GM21737 (cell line): ENCODE measurements around the gene TARBP2.

Experiments
- ATAC-seq: cut with Tn5 transposase; IDR thresholded peaks from one replicate; pipeline ENCODE4 v1.9.1; 2021; ENCODE audit warnings: mild to moderate bottlenecking, moderate library complexity; ENCODE audit not compliant: unreplicated experiment

The TARBP2 gene

GRCh38 chr12:53493610-53494391, 7.3 kb upstream of the TARBP2 start:
- ATAC-seq, result no peak

DNA sequence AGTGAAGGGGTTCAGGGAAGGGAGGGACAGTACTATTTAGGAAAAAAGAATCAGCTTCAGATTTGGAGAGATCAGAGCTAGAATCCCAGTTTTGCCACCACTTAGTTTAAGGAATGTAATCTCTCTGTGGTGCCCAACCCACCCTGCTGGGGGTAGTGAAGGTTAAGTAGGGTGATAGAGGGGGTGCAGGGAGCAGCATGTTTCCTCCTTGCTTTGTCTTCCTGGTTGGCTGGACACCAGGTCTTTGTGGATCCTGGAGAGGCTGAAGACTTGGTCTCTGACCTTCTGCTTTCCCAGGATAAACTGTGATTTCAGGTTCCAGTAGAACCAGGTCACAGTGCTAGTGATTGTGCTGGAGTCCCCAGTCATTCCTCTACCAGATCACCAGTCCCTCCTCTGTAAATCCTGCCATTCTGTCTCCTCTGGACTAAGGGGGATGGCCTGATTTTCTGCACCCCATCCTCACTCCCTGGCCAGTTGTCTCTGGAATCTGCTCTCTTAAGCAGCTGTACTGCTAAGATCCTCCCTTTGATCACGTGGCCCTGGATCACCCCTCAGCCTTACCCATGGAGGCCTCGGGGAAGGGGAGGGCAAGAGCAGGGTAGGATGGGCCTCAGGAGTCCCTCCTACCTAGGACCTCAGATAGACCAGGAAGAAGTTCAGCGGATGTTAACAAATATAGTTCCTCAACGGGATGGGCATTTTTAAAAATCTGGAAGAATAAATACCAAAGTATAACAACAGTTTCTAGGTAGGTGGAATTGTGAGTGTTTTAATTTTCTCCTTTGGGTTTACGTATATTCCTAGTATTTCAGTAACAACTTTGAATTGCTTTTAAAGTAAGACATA, 5.0 kb upstream of the TARBP2 start:
- ATAC-seq, result no peak

GRCh38 chr12:53496752-53497032, 4.4 kb upstream of the TARBP2 start:
- ATAC-seq, result no peak

DNA sequence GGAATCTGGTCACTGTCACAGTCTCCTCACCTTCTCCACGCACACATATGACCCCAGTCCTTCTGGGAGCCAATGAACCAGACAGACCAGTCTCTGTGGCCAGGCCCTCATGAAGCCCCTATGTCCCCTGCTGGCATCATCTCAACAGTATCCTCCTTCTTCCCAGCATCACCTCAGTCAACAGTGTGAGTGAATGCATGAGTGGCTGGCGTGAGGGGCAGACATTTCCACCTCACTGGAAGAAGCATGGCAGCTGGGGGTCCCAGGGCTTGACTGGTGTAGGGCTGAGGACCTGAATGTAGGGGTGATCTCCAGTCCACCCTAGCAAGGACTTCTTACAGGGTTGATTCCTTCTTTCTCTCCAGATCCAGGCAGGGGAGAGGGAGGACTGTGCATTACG, 3.6 kb upstream of the TARBP2 start:
- no peak for ATAC-seq

DNA sequence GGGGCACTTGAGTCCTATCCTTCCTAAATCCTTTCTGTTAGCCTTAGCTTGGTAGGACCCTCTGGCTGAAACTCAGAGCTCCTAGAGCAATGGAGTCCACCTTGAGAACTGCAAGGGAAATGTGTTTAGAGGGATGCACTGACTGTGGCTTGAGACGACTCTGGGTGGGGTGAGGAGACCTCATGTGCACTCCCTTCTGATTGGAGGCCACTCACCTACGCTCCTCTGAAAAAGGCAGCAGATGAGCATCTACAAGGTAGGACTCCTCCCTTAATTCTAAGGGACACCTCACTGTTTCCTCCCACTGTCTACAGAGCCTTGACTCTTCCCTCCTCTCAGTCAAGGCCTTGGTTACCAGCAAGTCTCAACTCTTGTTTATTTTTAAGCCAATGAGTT, 2.9 kb upstream of the TARBP2 start:
- no peak for ATAC-seq

DNA sequence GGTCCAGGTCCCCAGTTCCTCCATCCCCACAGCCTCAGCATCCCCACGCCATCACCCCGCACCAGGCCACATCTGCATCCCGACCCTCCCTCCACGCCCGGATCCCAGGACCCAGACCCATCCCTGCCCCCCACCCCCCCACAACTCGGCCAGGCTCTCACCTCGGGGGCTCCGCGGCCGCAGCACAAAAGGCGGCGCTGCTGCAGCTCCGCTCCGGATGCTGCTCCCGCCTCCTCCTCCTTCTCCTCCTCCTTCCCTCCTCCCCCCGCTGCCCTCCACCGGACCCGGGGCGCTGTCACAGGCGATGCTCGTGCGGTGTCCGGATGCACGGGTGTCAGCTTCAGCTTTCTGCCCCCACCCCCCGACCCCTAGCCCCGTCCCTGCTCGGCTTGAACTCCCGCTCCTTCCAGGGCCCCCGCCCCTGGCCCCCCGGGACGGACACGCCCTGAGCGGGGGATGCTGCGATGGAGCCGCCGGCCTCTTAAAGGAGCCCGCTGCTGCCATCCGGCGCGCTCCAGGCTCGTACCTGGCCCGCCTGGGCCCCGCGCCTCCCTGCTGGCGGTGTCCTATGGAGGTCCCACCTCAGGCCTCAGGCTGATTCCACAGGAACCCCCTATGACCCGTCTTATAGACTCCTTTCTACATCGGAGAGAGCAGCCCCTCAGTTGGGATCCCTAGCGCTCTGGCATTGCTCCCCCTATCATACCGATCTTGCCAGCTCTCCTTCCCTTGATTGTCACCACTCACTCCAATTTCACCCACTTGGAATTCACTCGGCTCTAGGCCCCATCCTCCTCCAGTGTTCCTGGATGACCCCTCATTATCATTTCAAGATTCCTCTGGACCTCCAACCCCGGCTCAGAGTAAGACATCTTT, 1.6 kb upstream of the TARBP2 start, which contains the start of gene MAP3K12:
Gene MAP3K12, minus strand, starts transcription at position 193 of the 876 bp plus-strand sequence. CDS start 12,067 bp downstream, outside the sequence.
- no peak for ATAC-seq

DNA sequence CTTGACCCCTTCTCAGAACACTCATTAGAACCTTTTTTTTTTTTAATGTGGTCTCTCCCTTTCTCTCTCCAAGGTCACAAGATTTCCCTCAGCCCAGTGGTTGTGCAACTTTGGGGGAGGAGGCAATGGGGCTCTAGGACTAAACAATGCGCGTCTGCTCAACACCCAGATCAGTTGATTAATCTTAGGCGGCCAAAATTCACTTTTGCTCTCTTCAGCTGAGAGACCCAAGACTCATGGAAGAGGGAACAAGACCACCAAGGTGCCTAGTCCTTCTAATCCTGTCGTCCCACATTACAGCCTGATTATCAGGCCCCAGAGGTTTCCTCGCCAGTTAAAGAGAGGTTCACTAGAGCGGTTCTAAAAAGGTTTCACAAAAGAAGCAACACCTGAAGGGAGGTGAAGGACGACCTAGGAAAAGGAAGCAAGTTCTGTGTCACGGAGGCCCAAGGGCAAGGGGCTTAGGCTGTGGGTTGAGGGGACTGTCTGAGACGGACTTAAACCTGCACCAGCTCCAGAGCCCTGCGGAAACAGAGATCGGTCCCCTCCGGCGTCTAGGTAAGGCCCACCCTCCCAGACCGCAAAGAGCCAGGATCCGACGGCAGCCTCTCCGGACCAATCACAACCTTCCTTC, 824 bp upstream of the TARBP2 start:
- ATAC-seq, result no peak

DNA sequence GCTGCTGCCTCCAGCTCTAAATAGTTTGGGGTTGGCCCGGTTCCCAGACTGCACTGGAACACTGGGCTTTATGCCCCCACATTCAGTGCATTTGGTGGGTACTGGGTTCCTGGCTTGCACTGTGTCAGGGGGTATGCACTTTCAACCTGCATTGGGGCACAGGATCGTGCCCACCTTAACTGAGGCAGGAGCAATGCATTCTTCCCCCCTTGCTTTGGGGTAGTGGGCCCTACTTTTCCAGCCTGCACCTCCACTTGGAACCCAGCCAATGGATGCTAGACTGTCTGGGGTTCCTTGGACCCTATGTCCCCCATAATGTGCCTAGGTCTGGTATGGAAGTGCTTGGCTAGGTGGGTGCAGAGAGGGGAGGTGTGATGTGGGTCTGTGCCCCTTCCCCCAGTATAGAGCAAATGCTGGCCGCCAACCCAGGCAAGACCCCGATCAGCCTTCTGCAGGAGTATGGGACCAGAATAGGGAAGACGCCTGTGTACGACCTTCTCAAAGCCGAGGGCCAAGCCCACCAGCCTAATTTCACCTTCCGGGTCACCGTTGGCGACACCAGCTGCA, 615 bp downstream of the TARBP2 start:
- no peak for ATAC-seq

DNA sequence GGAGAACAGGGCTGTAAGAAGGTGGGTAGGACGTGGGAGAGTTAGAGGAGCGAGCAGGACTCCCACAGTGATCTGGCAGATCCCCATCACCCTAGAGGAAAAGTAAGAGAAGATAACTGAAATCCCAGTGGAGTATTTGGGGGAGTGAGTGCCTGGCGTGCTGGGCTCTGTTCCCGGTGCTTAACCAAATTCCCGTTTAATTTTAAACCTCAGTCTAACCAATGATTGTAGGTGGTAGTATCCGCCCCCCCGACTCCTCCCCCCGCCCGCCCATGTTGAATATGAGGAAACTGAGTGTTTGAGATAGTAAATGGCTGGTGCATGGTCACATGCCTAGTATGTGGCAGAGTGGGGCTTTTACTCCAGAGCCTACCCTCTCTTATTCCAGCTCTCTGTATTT, 1.2 kb downstream of the TARBP2 start:
- ATAC-seq, result no peak

DNA sequence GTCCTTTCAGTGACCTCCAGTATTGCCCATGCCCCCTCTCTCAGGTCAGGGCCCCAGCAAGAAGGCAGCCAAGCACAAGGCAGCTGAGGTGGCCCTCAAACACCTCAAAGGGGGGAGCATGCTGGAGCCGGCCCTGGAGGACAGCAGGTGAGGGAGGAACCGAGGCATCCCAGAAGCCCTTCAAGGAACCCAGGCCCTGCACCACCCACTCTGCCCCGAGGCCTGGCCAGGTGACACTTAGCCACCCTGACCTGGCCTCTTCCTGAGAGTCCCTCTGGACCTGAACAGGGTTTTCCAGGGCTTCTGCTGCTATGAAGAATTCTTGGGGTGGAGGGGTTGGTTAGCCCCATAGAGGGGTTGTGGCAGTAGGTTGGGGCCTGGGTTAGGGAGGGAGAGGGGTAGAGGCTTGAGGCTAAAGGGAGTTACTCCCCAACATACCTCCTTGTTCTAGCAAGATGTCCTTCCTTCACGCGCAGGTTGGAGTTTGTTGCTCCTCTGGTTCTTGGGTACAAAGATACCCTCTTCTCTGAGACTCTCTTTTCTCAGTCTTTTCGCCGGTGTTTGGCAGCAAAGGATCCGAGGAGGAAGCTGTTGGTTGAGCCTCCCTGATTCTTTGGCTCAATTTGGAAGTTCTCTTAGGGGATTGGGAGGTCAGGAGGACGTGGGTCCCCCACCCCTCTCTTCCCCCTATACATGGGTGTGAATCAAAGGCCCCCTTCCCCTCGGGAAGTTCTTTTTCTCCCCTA, 2.1 kb downstream of the TARBP2 start:
- ATAC-seq, result no peak

GRCh38 chr12:53504004-53504920, 3.2 kb downstream of the TARBP2 start:
- ATAC-seq, result no peak

DNA sequence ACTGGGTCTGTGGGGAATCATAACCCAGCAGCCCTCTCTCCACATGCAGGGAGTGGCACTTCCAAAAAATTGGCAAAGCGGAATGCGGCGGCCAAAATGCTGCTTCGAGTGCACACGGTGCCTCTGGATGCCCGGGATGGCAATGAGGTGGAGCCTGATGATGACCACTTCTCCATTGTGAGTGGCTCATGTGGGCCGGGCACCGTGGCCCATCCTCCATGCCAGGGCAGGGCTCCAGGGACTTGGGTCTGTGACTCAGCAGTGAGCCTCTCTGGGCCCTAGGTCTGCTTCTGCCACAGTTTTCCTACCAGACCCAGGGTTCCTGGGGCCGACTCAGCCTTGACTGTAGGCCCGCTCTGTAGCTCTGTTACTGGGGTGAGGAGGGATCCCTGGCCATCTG, 4.0 kb downstream of the TARBP2 start:
- ATAC-seq, result no peak

GRCh38 chr12:53505555-53506449, 4.7 kb downstream of the TARBP2 start:
- no peak for ATAC-seq

- ATAC-seq, result no peak
Observed at GRCh38 chr12:53506450-53506785, 5.3 kb downstream of the TARBP2 start.

- no peak for ATAC-seq
Observed at GRCh38 chr12:53506881-53507602, 6.0 kb downstream of the TARBP2 start, which contains the start of gene NPFF. Gene NPFF, minus strand, starts transcription at chr12:53507484. Its CDS starts 10 bp downstream, at chr12:53507474.

- no peak for ATAC-seq
Observed at GRCh38 chr12:53507603-53507885, 6.5 kb downstream of the TARBP2 start.

DNA sequence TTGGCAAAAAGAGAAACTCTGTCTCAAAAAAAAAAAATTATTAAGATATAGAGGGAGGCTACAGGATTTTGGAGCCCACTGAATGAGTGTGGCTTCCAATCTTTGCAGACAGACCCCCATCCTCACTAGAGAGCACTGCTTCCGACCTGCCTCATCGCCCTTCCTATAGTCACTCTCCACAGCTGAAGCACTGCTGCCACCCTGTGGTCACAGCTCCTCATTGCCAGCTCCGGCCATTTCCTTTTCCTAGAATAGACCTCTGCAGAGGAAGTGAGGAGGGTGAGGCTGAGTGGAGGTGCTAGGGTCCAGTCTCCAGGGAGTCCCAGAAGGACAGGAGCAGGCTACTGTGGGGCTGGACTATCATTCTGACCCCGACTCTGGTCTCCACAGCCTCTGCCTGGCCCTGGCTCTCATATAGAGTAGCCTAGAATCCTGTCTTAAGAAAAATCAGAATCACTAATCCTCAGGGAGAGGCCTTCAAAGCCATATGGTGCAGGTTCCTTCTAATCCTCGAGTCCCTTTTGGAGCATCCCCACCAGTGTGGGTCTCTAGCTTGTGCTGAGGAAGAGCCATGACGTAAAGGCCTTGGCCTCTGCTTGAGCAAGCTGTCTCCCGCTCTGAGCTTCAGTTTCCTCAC, 7.6 kb downstream of the TARBP2 start:
- ATAC-seq, result peak; percentile 62
